ENCODE measurements around the gene IGF2BP2.

GRCh38 chr3:185807445-185808068 lies 17.3 kb downstream of the IGF2BP2 start:
- TF ChIP-seq, protein P1, sequence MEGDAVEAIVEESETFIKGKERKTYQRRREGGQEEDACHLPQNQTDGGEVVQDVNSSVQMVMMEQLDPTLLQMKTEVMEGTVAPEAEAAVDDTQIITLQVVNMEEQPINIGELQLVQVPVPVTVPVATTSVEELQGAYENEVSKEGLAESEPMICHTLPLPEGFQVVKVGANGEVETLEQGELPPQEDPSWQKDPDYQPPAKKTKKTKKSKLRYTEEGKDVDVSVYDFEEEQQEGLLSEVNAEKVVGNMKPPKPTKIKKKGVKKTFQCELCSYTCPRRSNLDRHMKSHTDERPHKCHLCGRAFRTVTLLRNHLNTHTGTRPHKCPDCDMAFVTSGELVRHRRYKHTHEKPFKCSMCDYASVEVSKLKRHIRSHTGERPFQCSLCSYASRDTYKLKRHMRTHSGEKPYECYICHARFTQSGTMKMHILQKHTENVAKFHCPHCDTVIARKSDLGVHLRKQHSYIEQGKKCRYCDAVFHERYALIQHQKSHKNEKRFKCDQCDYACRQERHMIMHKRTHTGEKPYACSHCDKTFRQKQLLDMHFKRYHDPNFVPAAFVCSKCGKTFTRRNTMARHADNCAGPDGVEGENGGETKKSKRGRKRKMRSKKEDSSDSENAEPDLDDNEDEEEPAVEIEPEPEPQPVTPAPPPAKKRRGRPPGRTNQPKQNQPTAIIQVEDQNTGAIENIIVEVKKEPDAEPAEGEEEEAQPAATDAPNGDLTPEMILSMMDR (IDR thresholded peaks at IDR 0.05): no peak
- TF ChIP-seq JUN (CRISPR knock-in tag; IDR thresholded peaks at IDR 0.05) (no peak), JAZF1 (CRISPR knock-in tag; IDR thresholded peaks at IDR 0.05) (no peak), HMGXB4 (CRISPR knock-in tag; IDR thresholded peaks at IDR 0.05) (no peak)
- TF ChIP-seq, protein P2, sequence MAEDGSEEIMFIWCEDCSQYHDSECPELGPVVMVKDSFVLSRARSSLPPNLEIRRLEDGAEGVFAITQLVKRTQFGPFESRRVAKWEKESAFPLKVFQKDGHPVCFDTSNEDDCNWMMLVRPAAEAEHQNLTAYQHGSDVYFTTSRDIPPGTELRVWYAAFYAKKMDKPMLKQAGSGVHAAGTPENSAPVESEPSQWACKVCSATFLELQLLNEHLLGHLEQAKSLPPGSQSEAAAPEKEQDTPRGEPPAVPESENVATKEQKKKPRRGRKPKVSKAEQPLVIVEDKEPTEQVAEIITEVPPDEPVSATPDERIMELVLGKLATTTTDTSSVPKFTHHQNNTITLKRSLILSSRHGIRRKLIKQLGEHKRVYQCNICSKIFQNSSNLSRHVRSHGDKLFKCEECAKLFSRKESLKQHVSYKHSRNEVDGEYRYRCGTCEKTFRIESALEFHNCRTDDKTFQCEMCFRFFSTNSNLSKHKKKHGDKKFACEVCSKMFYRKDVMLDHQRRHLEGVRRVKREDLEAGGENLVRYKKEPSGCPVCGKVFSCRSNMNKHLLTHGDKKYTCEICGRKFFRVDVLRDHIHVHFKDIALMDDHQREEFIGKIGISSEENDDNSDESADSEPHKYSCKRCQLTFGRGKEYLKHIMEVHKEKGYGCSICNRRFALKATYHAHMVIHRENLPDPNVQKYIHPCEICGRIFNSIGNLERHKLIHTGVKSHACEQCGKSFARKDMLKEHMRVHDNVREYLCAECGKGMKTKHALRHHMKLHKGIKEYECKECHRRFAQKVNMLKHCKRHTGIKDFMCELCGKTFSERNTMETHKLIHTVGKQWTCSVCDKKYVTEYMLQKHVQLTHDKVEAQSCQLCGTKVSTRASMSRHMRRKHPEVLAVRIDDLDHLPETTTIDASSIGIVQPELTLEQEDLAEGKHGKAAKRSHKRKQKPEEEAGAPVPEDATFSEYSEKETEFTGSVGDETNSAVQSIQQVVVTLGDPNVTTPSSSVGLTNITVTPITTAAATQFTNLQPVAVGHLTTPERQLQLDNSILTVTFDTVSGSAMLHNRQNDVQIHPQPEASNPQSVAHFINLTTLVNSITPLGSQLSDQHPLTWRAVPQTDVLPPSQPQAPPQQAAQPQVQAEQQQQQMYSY (CRISPR knock-in tag; IDR thresholded peaks at IDR 0.05): no peak
- TF ChIP-seq, protein P3, sequence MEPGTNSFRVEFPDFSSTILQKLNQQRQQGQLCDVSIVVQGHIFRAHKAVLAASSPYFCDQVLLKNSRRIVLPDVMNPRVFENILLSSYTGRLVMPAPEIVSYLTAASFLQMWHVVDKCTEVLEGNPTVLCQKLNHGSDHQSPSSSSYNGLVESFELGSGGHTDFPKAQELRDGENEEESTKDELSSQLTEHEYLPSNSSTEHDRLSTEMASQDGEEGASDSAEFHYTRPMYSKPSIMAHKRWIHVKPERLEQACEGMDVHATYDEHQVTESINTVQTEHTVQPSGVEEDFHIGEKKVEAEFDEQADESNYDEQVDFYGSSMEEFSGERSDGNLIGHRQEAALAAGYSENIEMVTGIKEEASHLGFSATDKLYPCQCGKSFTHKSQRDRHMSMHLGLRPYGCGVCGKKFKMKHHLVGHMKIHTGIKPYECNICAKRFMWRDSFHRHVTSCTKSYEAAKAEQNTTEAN (CRISPR knock-in tag; IDR thresholded peaks at IDR 0.05): no peak

All from WTC11 (cell line).